GM21390 (cell line): Measurements from ENCODE around the gene ZNF415.

Source experiments
- ATAC-seq: cut with Tn5 transposase; IDR thresholded peaks from one replicate; pipeline ENCODE4 v1.9.1; 2021; ENCODE audit not compliant: unreplicated experiment

ZNF415 gene

DNA sequence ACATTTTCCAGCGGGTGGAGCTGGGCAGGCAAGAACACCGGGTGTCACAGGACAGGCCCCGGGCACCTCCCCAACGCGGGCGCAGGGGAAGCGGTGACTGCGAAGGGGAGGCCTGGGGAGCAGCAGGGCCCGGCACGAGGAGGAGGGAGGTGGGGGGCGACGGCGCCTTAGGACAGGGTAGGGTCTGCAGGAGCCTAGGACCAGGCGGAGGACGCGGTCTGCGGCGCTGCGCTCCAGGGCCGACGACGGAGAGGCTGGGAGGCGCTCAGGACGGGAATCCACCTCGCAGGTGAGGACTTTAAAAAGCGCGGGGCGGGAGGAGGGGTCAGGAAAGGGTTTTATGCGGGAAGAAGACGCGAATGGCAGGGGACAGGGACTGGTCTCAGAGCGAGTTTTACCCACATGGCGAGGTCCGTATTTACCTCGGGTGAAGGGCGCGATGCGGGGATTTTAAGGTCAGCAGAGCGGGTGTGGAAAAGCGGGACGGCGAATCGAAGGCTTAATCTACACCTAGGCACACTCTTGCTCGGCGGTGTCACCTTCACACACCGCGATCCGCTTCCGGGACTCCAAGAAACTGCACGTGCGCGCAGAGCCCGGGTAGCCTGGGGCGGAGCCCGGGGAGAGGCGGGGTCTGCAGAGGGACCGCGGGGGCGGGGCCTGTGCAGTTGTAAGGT lies 74.7 kb downstream of the ZNF415 start:
- ATAC-seq = no peak
